ENCODE data around the gene VASN. TPM values are rescaled to one million over a fixed set of nuclear protein-coding genes. Genes with fewer than 3 reads are reported as not detected.
A peak's percentile ranks its signal among the peaks of the same experiment; 100 is the strongest.

Gene VASN
- total RNA-seq, 1 experiment from 2014 or later = 5.4 TPM

DNA sequence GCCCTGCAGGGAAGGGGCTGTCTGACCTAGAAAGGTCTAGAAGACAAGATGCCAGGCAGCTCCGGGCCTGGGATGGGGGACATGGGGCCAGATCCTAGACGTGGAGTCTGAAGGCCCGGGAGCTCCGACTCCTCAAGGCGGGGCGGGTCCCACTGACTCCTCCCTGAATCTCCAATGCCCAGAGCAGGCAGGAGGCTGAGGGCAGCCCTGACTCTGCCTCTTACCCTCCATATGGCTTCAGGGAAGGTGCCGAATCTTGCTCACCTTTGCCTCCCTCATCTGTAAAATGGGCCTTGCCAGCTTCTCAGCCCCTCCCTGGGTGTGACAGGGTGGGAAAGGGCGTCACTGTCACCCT is 14.8 kb downstream of the VASN start:
- Histone ChIP-seq H3K4me1 (ENCODE audit: insufficient read depth, low read length, poor library complexity, severe bottlenecking) (peaks cover 21% of the 10 kb centered on the region), H3K27me3 (replicated peaks; ENCODE audit: insufficient read depth, low read depth, low read length, poor library complexity) (no peaks in the 10 kb centered on the region), H3K9me3 (ENCODE audit: low read depth, low read length, poor library complexity, severe bottlenecking) (no peaks in the 10 kb centered on the region), H3K4me3 (ENCODE audit: low read depth, low read length, poor library complexity, severe bottlenecking) (no peak overlapping the region), H3K36me3 (ENCODE audit: insufficient read depth, low read length, poor library complexity, severe bottlenecking) (no peaks in the 10 kb centered on the region), H3K27ac (ENCODE audit: low read depth, low read length, poor library complexity, severe bottlenecking) (peak overlapping the region; percentile 10)
- DNase-seq (ENCODE audit: low spot score) = peak; percentile 55
- intact Hi-C loops (cut with micrococcal nuclease; ENCODE audit: unreplicated experiment) = no loop called here
- TF ChIP-seq CTCF (conservative IDR thresholded peaks at IDR 0.05; ENCODE audit: low read depth, low read length) (no peak), EZH2 (IDR thresholded peaks at IDR 0.05; ENCODE audit: borderline replicate concordance, low read depth, low read length, poor library complexity, severe bottlenecking) (no peak)
- no TSS peak for BruUV-seq (replicated peaks)
- CTCF ChIA-PET = no interaction called here
- POLR2A ChIA-PET (ENCODE audit: low non-redundant PET) = no interaction called here

DNA sequence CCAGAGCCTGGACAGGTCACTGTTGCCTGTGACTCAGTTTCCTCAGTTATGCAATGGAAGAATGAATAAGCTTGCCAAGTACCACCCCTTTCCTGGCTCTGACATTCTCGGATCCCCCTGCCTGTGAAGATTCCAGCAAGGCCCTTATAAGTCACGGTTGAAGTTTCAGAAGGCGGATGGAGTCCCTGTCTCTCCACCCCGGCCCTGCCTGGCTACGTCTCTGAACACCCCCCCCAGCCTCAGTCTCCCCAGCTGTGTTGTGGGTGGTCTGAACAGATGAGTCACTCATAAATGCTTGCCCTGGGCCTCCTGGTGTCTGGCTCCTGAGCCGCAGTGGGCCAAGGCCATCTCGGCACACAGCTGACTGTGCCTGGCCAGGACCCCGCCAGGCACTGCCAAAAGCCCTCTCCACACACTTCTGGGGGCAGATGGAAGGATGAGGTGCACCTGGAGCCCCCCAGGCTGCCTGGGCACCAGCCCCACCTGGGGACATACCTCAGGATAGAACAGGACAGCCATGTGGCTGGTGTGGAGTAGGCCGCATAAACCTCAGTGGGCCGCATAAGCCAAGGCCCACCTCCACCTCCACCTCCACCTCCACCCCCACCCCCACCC is 15.4 kb downstream of the VASN start:
- Histone ChIP-seq H3K27me3 (replicated peaks; ENCODE audit: insufficient read depth, low read depth, low read length, poor library complexity) (no peaks in the 10 kb centered on the region), H3K9me3 (ENCODE audit: low read depth, low read length, poor library complexity, severe bottlenecking) (no peaks in the 10 kb centered on the region), H3K4me3 (ENCODE audit: low read depth, low read length, poor library complexity, severe bottlenecking) (no peak overlapping the region), H3K36me3 (ENCODE audit: insufficient read depth, low read length, poor library complexity, severe bottlenecking) (no peaks in the 10 kb centered on the region), H3K27ac (ENCODE audit: low read depth, low read length, poor library complexity, severe bottlenecking) (peak overlapping the region; percentile 10), H3K4me1 (ENCODE audit: insufficient read depth, low read length, poor library complexity, severe bottlenecking) (peaks cover 28% of the 10 kb centered on the region)
- intact Hi-C loops (cut with micrococcal nuclease; ENCODE audit: unreplicated experiment) = no loop called here
- TF ChIP-seq CTCF (conservative IDR thresholded peaks at IDR 0.05; ENCODE audit: low read depth, low read length) = no peak
- TF ChIP-seq EZH2 (IDR thresholded peaks at IDR 0.05; ENCODE audit: borderline replicate concordance, low read depth, low read length, poor library complexity, severe bottlenecking) = no peak
- ChIA-PET POLR2A (ENCODE audit: low non-redundant PET) (no interaction called here), CTCF (no interaction called here)
- no peak for DNase-seq (ENCODE audit: low spot score)
- BruUV-seq (replicated peaks) = no TSS peak

DNA sequence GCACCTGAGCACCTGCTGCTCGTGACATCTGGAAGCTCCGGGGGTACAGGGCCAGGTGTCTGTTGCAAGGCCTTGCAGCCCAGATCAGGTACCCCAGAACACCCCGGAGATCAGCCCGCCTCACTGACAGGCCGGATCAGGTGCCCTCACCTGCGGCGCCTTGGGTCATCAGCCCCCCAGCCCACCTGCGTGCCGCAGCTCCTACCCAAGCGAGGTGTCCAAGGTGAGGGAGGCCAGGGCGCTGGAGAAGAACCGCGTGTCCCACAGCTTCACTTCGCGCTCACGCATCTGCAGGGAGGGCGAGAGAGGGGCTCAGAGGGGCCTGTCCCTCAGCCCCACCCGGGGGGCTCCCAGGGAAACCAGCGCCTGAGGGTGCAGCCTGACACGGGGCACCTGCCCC is 16.1 kb downstream of the VASN start:
- intact Hi-C loops (cut with micrococcal nuclease; ENCODE audit: unreplicated experiment) = no loop called here
- Histone ChIP-seq H3K27ac (ENCODE audit: low read depth, low read length, poor library complexity, severe bottlenecking) (no peak overlapping the region), H3K27me3 (replicated peaks; ENCODE audit: insufficient read depth, low read depth, low read length, poor library complexity) (no peaks in the 10 kb centered on the region), H3K36me3 (ENCODE audit: insufficient read depth, low read length, poor library complexity, severe bottlenecking) (no peaks in the 10 kb centered on the region), H3K4me1 (ENCODE audit: insufficient read depth, low read length, poor library complexity, severe bottlenecking) (peaks cover 35% of the 10 kb centered on the region), H3K9me3 (ENCODE audit: low read depth, low read length, poor library complexity, severe bottlenecking) (no peaks in the 10 kb centered on the region), H3K4me3 (ENCODE audit: low read depth, low read length, poor library complexity, severe bottlenecking) (no peak overlapping the region)
- no TSS peak for BruUV-seq (replicated peaks)
- no peak for DNase-seq (ENCODE audit: low spot score)
- no peak for TF ChIP-seq CTCF (conservative IDR thresholded peaks at IDR 0.05; ENCODE audit: low read depth, low read length)
- no peak for TF ChIP-seq EZH2 (IDR thresholded peaks at IDR 0.05; ENCODE audit: borderline replicate concordance, low read depth, low read length, poor library complexity, severe bottlenecking)
- POLR2A ChIA-PET (ENCODE audit: low non-redundant PET) = no interaction called here
- CTCF ChIA-PET = no interaction called here

Data from A673 (cell line).